HEK293 (cell line): ENCODE data around the gene MTMR3.

ENCODE experiments used
- CTCF ChIP-seq: fragments of 450-650 bp; formaldehyde crosslinking; IDR thresholded peaks from 2 replicates; pipeline ENCODE4 v1.5.1; 2016; ENCODE audit warnings: missing biosample characterization, missing genetic modification characterization
- KLF10 ChIP-seq: fragments of 450-650 bp; IDR thresholded peaks from 2 replicates; pipeline ENCODE4 v1.5.1; 2018; ENCODE audit warnings: missing biosample characterization, mild to moderate bottlenecking, missing genetic modification characterization
- OSR2 ChIP-seq: fragments of 450-650 bp; formaldehyde crosslinking; IDR thresholded peaks from 2 replicates; pipeline ENCODE4 v1.5.1; 2016; ENCODE audit warnings: missing biosample characterization, missing genetic modification characterization
- PBX3 ChIP-seq: sonication (generic); formaldehyde crosslinking; IDR thresholded peaks from 2 replicates; pipeline ENCODE4 v1.8.1; 2022; ENCODE audit warnings: mild to moderate bottlenecking, moderate library complexity, missing genetic modification reagents
- PRDM10 ChIP-seq: fragments of 450-650 bp; formaldehyde crosslinking; IDR thresholded peaks from 2 replicates; pipeline ENCODE4 v1.5.1; 2016; ENCODE audit warnings: missing biosample characterization, missing genetic modification characterization
- PRDM6 ChIP-seq: fragments of 450-650 bp; formaldehyde crosslinking; IDR thresholded peaks from 2 replicates; pipeline ENCODE4 v1.5.1; 2017; ENCODE audit warnings: missing biosample characterization, missing genetic modification characterization
- REST ChIP-seq: fragments of 450-650 bp; formaldehyde crosslinking; IDR thresholded peaks from 2 replicates; pipeline ENCODE4 v1.5.1; 2016; ENCODE audit warnings: missing biosample characterization, missing genetic modification characterization
- ZNF10 ChIP-seq: fragments of 450-650 bp; formaldehyde crosslinking; IDR thresholded peaks from 2 replicates; pipeline ENCODE4 v1.5.1; 2017; ENCODE audit warnings: missing biosample characterization, missing genetic modification characterization
- ZNF114 ChIP-seq: fragments of 450-650 bp; formaldehyde crosslinking; IDR thresholded peaks from 2 replicates; pipeline ENCODE4 v1.5.0; 2017; ENCODE audit warnings: missing biosample characterization, missing genetic modification characterization
- ZNF138 ChIP-seq: fragments of 450-650 bp; formaldehyde crosslinking; IDR thresholded peaks from 2 replicates; pipeline ENCODE4 v1.5.1; 2016; ENCODE audit warnings: missing biosample characterization, missing genetic modification characterization, borderline replicate concordance
- ZNF398 ChIP-seq: fragments of 450-650 bp; formaldehyde crosslinking; IDR thresholded peaks from 2 replicates; pipeline ENCODE4 v1.5.1; 2017; ENCODE audit warnings: missing biosample characterization, missing genetic modification characterization
- ZNF645 ChIP-seq: fragments of 450-650 bp; formaldehyde crosslinking; IDR thresholded peaks from 2 replicates; pipeline ENCODE4; 2016; ENCODE audit warnings: missing biosample characterization, missing genetic modification characterization
- ZNF692 ChIP-seq: fragments of 450-650 bp; formaldehyde crosslinking; IDR thresholded peaks from 2 replicates; pipeline ENCODE4 v1.5.1; 2016; ENCODE audit warnings: missing biosample characterization, missing genetic modification characterization

- TF ChIP-seq ZNF138 (tag by site-specific recombination) (no peak), KLF10 (tag by site-specific recombination) (no peak), PBX3 (CRISPR knock-in tag) (no peak), ZNF10 (tag by site-specific recombination) (no peak), PRDM10 (tag by site-specific recombination) (no peak), REST (no peak), PRDM6 (no peak), OSR2 (tag by site-specific recombination) (no peak), ZNF645 (no peak), ZNF114 (tag by site-specific recombination) (no peak), ZNF692 (no peak), CTCF (tag by site-specific recombination) (no peak), ZNF398 (tag by site-specific recombination) (no peak)
Measured at GRCh38 chr22:30021338-30021737, 138.4 kb downstream of the MTMR3 start.
